Caco-2 (cell line): ENCODE measurements around the gene PDCD4. TPM values are rescaled to one million over a fixed set of nuclear protein-coding genes. Genes with fewer than 3 reads are reported as not detected.

Experiments used
- BruUV-seq: library from RNA; stranded (reverse); fragments of 400-500 nt; replicated peaks from 2 replicates; lab custom pipeline; 2021; lab: Mats Ljungman, UMichigan
- CTCF ChIA-PET: fragments of 300-600 bp; sonication (Branson Sonifier 250); formaldehyde crosslinking; loops from one replicate; lab custom pipeline; 2022; ENCODE audit warnings: antibody characterized with exemption; lab: Charles Lee
- POLR2A ChIA-PET: fragments of 300-600 bp; sonication (Branson Sonifier 250); formaldehyde crosslinking; loops from one replicate; lab custom pipeline; 2022; ENCODE audit warnings: antibody characterized with exemption; lab: Charles Lee
- DNase-seq, 2 experiments: peaks; one replicate each; pipeline versions ENCODE4 v3.0.0 to v3.0.0-alpha.2; 2020 to 2022
- H3K27me3 ChIP-seq: replicated peaks from 2 replicates; pipeline ENCODE4 v1.6.0; 2011; ENCODE audit warnings: low read length; ENCODE audit not compliant: control insufficient read depth, insufficient read depth
- H3K36me3 ChIP-seq: 2 replicates; pipeline ENCODE4 v1.5.1; 2011; ENCODE audit warnings: low read length; ENCODE audit not compliant: control insufficient read depth, insufficient read depth
- H3K4me1 ChIP-seq: fragments of 250-450 bp; sonication (Bioruptor Pico); 2 replicates; pipeline ENCODE4 v1.5.1; 2020; ENCODE audit warnings: mild to moderate bottlenecking
- H3K4me3 ChIP-seq: 2 replicates; pipeline ENCODE4 v1.5.1; 2011; ENCODE audit warnings: low read depth, mild to moderate bottlenecking, control low read depth, low read length
- H3K9me3 ChIP-seq: fragments of 250-450 bp; sonication (Bioruptor Pico); 2 replicates; pipeline ENCODE4 v1.5.1; 2020; ENCODE audit warnings: mild to moderate bottlenecking, moderate library complexity
- H3K27ac Mint-ChIP-seq: one replicate; pipeline ENCODE4 v1.8.0; 2022; ENCODE audit warnings: mixed read lengths; ENCODE audit not compliant: unreplicated experiment
- H3K27me3 Mint-ChIP-seq: one replicate; pipeline ENCODE4 v1.8.0; 2022; ENCODE audit warnings: mixed read lengths; ENCODE audit not compliant: insufficient read depth, unreplicated experiment
- H3K36me3 Mint-ChIP-seq: one replicate; pipeline ENCODE4 v1.8.0; 2022; ENCODE audit warnings: mild to moderate bottlenecking, mixed read lengths; ENCODE audit not compliant: insufficient read depth, unreplicated experiment
- H3K4me1 Mint-ChIP-seq: one replicate; pipeline ENCODE4 v1.8.0; 2022; ENCODE audit warnings: low read depth, mixed read lengths; ENCODE audit not compliant: unreplicated experiment
- H3K4me3 Mint-ChIP-seq: one replicate; pipeline ENCODE4 v1.8.0; 2022; ENCODE audit warnings: mild to moderate bottlenecking, moderate library complexity, mixed read lengths; ENCODE audit not compliant: unreplicated experiment
- H3K9me3 Mint-ChIP-seq: one replicate; pipeline ENCODE4 v1.8.0; 2022; ENCODE audit warnings: mixed read lengths; ENCODE audit not compliant: unreplicated experiment
- intact Hi-C: fragments of 100-400 bp; cut with micrococcal nuclease; formaldehyde crosslinking; loops from one replicate; pipeline ENCODE4 v1.10.0; 2022; ENCODE audit not compliant: unreplicated experiment
- total RNA-seq: library from RNA; stranded (reverse); gene quantifications from 2 replicates; pipeline ENCODE4 v1.2.3, GENCODE V29; 2022
- TF ChIP-seq, protein P1 (sequence below), 2 experiments: fragments of 200-600 bp in 1 of 2; IDR thresholded peaks; 1 replicate in 1 of 2; 2 replicates in 1 of 2; pipeline versions ENCODE4 v1.5.1 to v1.8.0; 2011 to 2022; ENCODE audit warnings: antibody characterized with exemption in 1 of 2, control low read depth in 1 of 2, inconsistent platforms in 1 of 2, low read depth in 1 of 2, low read length in 1 of 2, mild to moderate bottlenecking in 1 of 2, moderate library complexity in 1 of 2; ENCODE audit not compliant: insufficient read depth in 1 of 2, severe bottlenecking in 1 of 2, unreplicated experiment in 1 of 2

The PDCD4 gene
- total RNA-seq, 1 experiment from 2014 or later, result 66.1 TPM

DNA sequence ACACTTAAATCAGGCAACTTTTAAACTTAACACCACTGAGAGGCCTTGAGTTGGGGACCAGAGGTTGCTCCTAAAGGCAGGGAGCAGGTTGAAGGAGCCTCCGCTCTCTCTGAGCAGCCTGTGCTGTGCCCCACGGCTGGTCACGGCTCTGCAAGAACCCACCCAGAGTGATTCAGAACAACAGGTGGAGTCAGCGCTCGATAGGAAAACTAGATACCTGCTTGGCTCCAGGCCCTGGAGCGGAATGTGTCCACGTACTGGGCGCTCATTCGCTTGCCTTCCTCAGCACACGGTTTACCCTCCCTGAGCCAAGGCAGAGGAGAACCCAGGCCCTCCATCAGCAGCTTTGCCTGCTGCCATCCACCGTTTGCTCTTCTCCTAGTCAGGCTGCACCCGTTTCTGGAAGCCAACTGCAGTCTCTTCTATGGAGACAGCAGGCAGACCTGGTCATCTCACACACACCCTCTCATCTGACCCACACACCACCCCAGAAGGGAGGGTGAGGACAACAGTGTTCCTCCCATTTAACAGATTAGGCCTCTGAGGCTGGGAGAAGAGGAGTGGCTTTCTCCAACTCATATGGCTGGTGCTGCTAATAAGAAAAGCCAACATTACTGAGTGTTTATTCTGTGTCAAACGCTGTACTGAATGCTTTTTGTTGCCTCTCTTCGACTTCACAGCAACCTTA, 37.6 kb upstream of the PDCD4 start:
- Mint-ChIP-seq H3K4me1 (no peaks in the 10 kb centered on the region), H3K4me3 (no peak overlapping the region), H3K9me3 (no peaks in the 10 kb centered on the region), H3K27me3 (no peaks in the 10 kb centered on the region), H3K36me3 (no peaks in the 10 kb centered on the region), H3K27ac (no peak overlapping the region)
- intact Hi-C loops, result no loop called here
- H3K27me3 ChIP-seq, result no peaks in the 10 kb centered on the region
- TF ChIP-seq, protein P1, sequence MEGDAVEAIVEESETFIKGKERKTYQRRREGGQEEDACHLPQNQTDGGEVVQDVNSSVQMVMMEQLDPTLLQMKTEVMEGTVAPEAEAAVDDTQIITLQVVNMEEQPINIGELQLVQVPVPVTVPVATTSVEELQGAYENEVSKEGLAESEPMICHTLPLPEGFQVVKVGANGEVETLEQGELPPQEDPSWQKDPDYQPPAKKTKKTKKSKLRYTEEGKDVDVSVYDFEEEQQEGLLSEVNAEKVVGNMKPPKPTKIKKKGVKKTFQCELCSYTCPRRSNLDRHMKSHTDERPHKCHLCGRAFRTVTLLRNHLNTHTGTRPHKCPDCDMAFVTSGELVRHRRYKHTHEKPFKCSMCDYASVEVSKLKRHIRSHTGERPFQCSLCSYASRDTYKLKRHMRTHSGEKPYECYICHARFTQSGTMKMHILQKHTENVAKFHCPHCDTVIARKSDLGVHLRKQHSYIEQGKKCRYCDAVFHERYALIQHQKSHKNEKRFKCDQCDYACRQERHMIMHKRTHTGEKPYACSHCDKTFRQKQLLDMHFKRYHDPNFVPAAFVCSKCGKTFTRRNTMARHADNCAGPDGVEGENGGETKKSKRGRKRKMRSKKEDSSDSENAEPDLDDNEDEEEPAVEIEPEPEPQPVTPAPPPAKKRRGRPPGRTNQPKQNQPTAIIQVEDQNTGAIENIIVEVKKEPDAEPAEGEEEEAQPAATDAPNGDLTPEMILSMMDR (IDR thresholded peaks at IDR 0.05; ENCODE audit: insufficient read depth in 1 of 2, low read depth in 1 of 2, low read length in 1 of 2, severe bottlenecking in 1 of 2, unreplicated experiment in 1 of 2), result no peak
- peak in 1 of 2 experiments; percentile 21 for DNase-seq
- POLR2A ChIA-PET, result no interaction called here
- no peaks in the 10 kb centered on the region for H3K9me3 ChIP-seq
- no peak overlapping the region for H3K4me3 ChIP-seq
- BruUV-seq, result no TSS peak
- CTCF ChIA-PET, result no interaction called here
- H3K4me1 ChIP-seq, result no peaks in the 10 kb centered on the region
- no peaks in the 10 kb centered on the region for H3K36me3 ChIP-seq

DNA sequence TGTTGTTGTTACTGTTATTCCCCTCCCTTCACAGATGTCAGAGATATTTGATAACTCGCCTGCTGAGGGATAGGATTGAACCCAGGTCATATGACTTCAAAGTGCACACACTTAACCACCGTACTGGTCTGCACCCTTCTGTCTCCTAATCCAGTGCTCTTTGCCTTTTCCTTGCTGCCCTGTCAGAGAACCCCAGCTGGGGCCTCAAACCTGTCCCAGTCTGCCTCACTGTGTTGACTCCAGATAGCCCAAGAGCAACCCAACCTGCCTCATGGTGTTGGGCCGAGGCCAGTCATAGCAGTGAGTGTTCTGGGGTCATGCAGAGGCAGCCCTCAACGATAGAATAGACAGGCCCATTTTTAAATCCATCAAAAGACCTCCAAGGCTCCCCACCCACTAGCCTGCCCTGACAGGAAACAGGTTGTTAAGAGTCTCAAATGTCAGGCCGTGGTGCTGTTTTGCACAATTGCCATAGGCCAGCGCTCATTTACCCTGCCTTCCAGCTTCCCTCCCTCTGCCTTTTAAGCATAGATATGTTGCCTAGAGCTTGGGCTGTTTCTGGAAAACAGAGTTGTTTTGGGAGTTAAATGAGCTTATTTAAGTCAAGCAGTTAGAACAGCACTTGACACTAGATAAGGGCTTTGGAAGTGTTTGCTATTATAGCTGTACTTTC, 37.0 kb upstream of the PDCD4 start:
- Mint-ChIP-seq H3K4me1 (no peaks in the 10 kb centered on the region), H3K27me3 (no peaks in the 10 kb centered on the region), H3K9me3 (no peaks in the 10 kb centered on the region), H3K27ac (no peak overlapping the region), H3K36me3 (no peaks in the 10 kb centered on the region), H3K4me3 (no peak overlapping the region)
- H3K4me3 ChIP-seq, result no peak overlapping the region
- H3K9me3 ChIP-seq, result no peaks in the 10 kb centered on the region
- no peaks in the 10 kb centered on the region for H3K27me3 ChIP-seq
- TF ChIP-seq, protein P1 (IDR thresholded peaks at IDR 0.05; ENCODE audit: insufficient read depth in 1 of 2, low read depth in 1 of 2, low read length in 1 of 2, severe bottlenecking in 1 of 2, unreplicated experiment in 1 of 2), result no peak
- H3K4me1 ChIP-seq, result no peaks in the 10 kb centered on the region
- CTCF ChIA-PET, result no interaction called here
- intact Hi-C loops, result no loop called here
- BruUV-seq, result no TSS peak
- no peaks in the 10 kb centered on the region for H3K36me3 ChIP-seq
- POLR2A ChIA-PET, result interaction anchor here (0.5 to 0.9 kb wide), 2 partner anchors 23 to 37 kb away, joined by 5 read pairs; no protein-coding TSS in a partner anchor
- DNase-seq, result no peak

DNA sequence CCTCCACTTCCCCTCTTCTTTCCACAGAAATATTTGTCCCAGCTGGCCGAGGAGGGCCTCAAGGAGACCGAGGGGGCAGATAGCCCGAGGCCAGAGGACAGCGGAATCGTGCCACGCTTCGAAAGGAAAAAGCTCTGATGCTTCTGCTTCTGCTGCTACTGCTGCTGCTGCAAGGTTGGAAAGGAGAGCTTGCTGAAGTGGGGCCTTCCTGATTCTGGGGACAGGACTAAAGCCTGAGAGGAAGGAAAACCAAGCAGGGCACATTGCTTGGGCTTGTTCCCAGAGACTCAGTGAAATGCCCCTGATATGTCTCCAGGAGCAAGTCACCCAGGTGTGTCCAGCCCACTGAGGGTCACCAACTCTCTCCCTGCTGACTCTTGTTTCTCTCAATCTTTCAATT, 35.9 kb upstream of the PDCD4 start:
- H3K4me1 Mint-ChIP-seq, result no peaks in the 10 kb centered on the region
- intact Hi-C loops, result no loop called here
- H3K9me3 Mint-ChIP-seq, result no peaks in the 10 kb centered on the region
- H3K27ac Mint-ChIP-seq, result no peak overlapping the region
- BruUV-seq, result no TSS peak
- CTCF ChIA-PET, result no interaction called here
- no peak overlapping the region for H3K4me3 Mint-ChIP-seq
- no peaks in the 10 kb centered on the region for H3K36me3 Mint-ChIP-seq
- Histone ChIP-seq H3K4me3 (no peak overlapping the region), H3K27me3 (no peaks in the 10 kb centered on the region), H3K4me1 (no peaks in the 10 kb centered on the region), H3K36me3 (no peaks in the 10 kb centered on the region), H3K9me3 (no peaks in the 10 kb centered on the region)
- POLR2A ChIA-PET, result no interaction called here
- DNase-seq, result no peak
- TF ChIP-seq, protein P1 (IDR thresholded peaks at IDR 0.05; ENCODE audit: insufficient read depth in 1 of 2, low read depth in 1 of 2, low read length in 1 of 2, severe bottlenecking in 1 of 2, unreplicated experiment in 1 of 2), result no peak
- H3K27me3 Mint-ChIP-seq, result no peaks in the 10 kb centered on the region
